Chondrocyte (in vitro differentiated cells): Measurements from ENCODE around the gene RMND5A. TPM values are rescaled to one million over a fixed set of nuclear protein-coding genes. Genes with fewer than 3 reads are reported as not detected.

Source experiments
- DNase-seq: peaks from one replicate; pipeline ENCODE4 v3.0.0; 2021; ENCODE audit warnings: mixed read lengths, low spot score
- H3K27ac Mint-ChIP-seq: one replicate; pipeline ENCODE4 v1.8.0; 2021; ENCODE audit warnings: mild to moderate bottlenecking, moderate library complexity, mixed read lengths; ENCODE audit not compliant: unreplicated experiment
- H3K27me3 Mint-ChIP-seq: 2 replicates; pipeline ENCODE4 v1.8.0; 2021; ENCODE audit warnings: low read depth, mixed read lengths
- H3K36me3 Mint-ChIP-seq: 2 replicates; pipeline ENCODE4 v1.8.0; 2021; ENCODE audit warnings: low read depth, mixed read lengths
- H3K4me1 Mint-ChIP-seq: 2 replicates; pipeline ENCODE4 v1.8.0; 2021; ENCODE audit warnings: low read depth, mild to moderate bottlenecking, mixed read lengths
- H3K4me3 Mint-ChIP-seq: one replicate; pipeline ENCODE4 v1.8.0; 2021; ENCODE audit warnings: mild to moderate bottlenecking, moderate library complexity, mixed read lengths; ENCODE audit not compliant: unreplicated experiment
- H3K9me3 Mint-ChIP-seq: 2 replicates; pipeline ENCODE4 v1.8.0; 2021; ENCODE audit warnings: low read depth, mixed read lengths
- total RNA-seq: library from RNA; stranded (reverse); gene quantifications from 3 replicates; pipeline ENCODE4 v1.2.1, GENCODE V29; 2021
- TF ChIP-seq, protein P1 (sequence below): fragments of 200-600 bp; sonication (generic); IDR thresholded peaks from 2 replicates; pipeline ENCODE4 v1.5.0; 2021; ENCODE audit warnings: antibody characterized with exemption, mild to moderate bottlenecking, moderate library complexity

Gene RMND5A
- total RNA-seq, 1 donor from 2014 or later: 24.0 TPM

DNA sequence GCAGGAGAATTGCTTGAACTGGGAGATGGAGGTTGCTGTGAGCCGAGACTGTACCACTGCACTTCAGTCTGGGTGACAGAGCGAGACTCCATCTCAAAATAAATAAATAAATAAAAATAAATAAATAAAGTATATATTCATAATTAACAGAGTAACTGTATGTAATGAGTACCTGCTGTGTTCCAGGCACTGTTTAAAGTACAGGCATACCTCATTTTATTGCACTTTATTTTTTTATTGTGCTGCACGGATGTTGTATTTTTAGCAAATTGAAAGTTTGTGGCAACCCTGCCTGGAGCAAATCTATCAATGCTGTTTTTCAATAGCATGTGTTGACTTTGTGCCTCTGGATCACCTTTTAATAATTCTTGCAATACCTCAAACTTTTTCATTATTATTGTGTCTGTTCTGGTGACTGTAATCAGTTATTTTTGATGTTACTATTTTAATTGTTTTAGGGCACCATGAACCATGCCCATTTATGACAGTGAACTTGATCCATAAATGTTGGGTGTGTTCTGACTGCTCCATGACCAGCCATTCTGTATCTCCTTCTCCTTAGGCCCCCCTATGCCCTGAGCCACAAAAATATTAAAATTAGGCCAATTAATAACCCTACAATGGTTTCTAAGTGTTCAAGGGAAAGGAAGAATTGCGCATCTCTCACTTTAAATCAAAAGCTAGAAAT is 98.2 kb downstream of the RMND5A start:
- H3K27ac Mint-ChIP-seq: no peak overlapping the region
- H3K4me3 Mint-ChIP-seq: no peak overlapping the region
- no peaks in the 10 kb centered on the region for H3K4me1 Mint-ChIP-seq
- H3K9me3 Mint-ChIP-seq: peaks cover 20% of the 10 kb centered on the region
- peaks cover 29% of the 10 kb centered on the region for H3K27me3 Mint-ChIP-seq
- TF ChIP-seq, protein P1, sequence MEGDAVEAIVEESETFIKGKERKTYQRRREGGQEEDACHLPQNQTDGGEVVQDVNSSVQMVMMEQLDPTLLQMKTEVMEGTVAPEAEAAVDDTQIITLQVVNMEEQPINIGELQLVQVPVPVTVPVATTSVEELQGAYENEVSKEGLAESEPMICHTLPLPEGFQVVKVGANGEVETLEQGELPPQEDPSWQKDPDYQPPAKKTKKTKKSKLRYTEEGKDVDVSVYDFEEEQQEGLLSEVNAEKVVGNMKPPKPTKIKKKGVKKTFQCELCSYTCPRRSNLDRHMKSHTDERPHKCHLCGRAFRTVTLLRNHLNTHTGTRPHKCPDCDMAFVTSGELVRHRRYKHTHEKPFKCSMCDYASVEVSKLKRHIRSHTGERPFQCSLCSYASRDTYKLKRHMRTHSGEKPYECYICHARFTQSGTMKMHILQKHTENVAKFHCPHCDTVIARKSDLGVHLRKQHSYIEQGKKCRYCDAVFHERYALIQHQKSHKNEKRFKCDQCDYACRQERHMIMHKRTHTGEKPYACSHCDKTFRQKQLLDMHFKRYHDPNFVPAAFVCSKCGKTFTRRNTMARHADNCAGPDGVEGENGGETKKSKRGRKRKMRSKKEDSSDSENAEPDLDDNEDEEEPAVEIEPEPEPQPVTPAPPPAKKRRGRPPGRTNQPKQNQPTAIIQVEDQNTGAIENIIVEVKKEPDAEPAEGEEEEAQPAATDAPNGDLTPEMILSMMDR: no peak
- DNase-seq: no peak
- H3K36me3 Mint-ChIP-seq: peaks cover 4% of the 10 kb centered on the region

DNA sequence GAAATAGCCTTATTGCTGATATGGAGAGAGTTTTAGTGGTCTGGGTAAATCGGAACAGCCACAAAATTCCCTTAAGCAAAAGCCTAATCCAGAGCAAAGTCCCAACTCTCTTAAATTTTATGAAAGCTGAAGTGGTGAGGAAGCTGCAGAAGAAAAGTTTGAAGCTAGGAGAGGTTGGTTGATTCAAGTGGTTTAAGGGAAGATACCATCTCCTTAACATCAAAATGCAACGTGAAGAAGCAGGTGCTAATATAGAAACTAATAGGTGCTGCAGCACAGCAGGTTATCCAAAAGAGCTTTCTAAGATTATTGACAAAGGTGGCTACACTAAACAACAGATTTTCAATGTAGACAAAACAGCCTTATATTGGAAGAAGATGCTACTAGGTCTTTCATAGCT is 98.9 kb downstream of the RMND5A start:
- Mint-ChIP-seq H3K27me3 (peaks cover 32% of the 10 kb centered on the region), H3K4me1 (no peaks in the 10 kb centered on the region), H3K9me3 (peaks cover 20% of the 10 kb centered on the region), H3K4me3 (no peak overlapping the region), H3K36me3 (peaks cover 4% of the 10 kb centered on the region), H3K27ac (no peak overlapping the region)
- TF ChIP-seq, protein P1: no peak
- no peak for DNase-seq

DNA sequence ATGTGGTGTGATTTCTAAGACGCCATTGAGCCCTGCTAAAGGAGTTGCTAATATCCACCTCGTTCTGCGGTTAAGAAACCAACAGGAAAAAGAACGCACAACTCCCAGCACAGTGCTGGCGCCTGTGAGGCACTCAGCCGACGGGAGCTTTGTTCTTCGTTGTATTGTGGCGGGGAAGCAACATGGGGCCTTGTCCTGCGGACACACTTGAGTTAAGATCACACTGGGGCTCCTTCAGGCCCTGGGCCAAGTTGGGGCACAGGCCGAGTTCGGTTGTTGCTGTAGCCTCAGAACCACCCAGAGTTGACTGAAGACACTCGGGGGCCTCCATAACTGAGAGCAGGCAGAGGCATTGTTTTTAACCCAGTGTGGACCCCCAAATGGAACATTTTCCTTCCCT is 101.2 kb downstream of the RMND5A start:
- Mint-ChIP-seq H3K27ac (no peak overlapping the region), H3K4me1 (no peaks in the 10 kb centered on the region), H3K4me3 (no peak overlapping the region), H3K27me3 (peaks cover 44% of the 10 kb centered on the region), H3K9me3 (peaks cover 20% of the 10 kb centered on the region), H3K36me3 (peaks cover 4% of the 10 kb centered on the region)
- no peak for DNase-seq
- TF ChIP-seq, protein P1: no peak

DNA sequence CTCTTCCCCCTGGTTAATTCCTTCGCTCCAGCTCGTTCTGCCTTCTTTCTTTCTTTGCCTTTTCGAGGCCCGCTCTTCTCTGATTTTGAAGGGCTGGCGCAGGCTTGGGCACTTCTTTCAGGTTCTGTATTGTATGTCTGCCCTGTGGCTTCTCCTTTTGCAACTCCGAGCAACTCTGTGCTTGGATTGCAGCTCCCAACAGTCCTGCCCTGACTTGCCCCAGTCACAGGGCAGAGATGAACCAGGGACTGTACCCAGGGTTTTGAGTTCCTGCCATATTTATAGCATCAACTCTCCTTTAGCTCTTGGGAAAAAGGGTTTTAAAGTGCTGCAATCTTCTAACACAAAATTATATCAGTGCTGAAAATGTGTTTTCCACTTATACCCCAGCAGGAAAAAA is 101.8 kb downstream of the RMND5A start:
- TF ChIP-seq, protein P1: no peak
- Mint-ChIP-seq H3K27me3 (peaks cover 43% of the 10 kb centered on the region), H3K4me1 (no peaks in the 10 kb centered on the region), H3K27ac (no peak overlapping the region), H3K9me3 (peaks cover 20% of the 10 kb centered on the region), H3K36me3 (peaks cover 4% of the 10 kb centered on the region), H3K4me3 (no peak overlapping the region)
- no peak for DNase-seq

DNA sequence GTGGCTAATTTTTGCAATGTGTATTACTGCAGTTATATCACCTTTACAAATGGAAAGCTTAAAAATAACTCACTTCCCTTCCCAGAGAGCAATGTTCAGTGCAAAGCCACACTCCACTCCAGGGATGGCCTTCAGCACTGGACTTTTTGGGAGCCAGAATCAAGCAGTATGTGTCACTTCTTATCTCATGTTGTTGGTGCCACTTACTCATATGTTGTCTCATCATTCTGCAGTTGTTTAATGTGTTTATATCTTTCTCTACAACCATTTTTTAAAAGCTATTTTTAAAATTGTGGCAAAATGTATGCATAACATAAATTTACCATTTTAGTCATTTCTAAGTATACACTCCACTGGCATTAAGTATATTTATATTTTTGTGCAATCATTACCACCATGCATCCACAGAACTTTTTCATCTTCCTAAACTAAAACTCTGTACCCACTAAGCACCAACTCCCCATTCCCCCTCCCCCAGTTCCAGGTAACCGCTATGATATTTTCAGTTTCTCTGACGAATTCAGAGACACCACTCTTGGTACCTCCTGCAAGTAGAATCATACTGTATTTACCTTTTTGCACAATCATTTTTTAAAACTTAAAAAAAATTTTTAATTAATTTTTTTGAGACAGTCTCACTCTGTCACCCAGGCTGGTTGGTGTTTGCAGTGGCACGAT is 102.7 kb downstream of the RMND5A start:
- Mint-ChIP-seq H3K27ac (no peak overlapping the region), H3K4me1 (no peaks in the 10 kb centered on the region), H3K36me3 (peaks cover 4% of the 10 kb centered on the region), H3K9me3 (peaks cover 20% of the 10 kb centered on the region), H3K27me3 (peaks cover 47% of the 10 kb centered on the region), H3K4me3 (no peak overlapping the region)
- DNase-seq: no peak
- TF ChIP-seq, protein P1: no peak
